IPS DF 19.7 (cell line): Measurements from ENCODE around the gene KLKB1.
A peak's percentile ranks its signal among the peaks of the same experiment; 100 is the strongest.
"Not testable (repeated sequence)": the region's sequence is repeated elsewhere in the genome, so short reads cannot be mapped to it uniquely, and the experiment has no call there.

Experiments used
- DNase-seq: peaks from one replicate; pipeline ENCODE4 v3.0.0-alpha.2; 2013; ENCODE audit warnings: low read depth, low spot score

Gene KLKB1

GRCh38 chr4:186226521-186227189 lies 652 bp upstream of the KLKB1 start:
- DNase-seq: no peak

GRCh38 chr4:186227744-186228513 lies 622 bp downstream of the KLKB1 start:
- no peak for DNase-seq

- no peak for DNase-seq
Observed at GRCh38 chr4:186228514-186228894, 1.2 kb downstream of the KLKB1 start.

- no peak for DNase-seq
Observed at GRCh38 chr4:186234367-186234766, 7.1 kb downstream of the KLKB1 start.

- DNase-seq: no peak
Observed at GRCh38 chr4:186236126-186236525, 8.8 kb downstream of the KLKB1 start.

GRCh38 chr4:186240452-186240847 lies 13.1 kb downstream of the KLKB1 start:
- no peak for DNase-seq

- no peak for DNase-seq
Observed at GRCh38 chr4:186240848-186241491, 13.7 kb downstream of the KLKB1 start.

GRCh38 chr4:186241616-186242015 lies 14.3 kb downstream of the KLKB1 start:
- no peak for DNase-seq

GRCh38 chr4:186242031-186242430 lies 14.7 kb downstream of the KLKB1 start:
- DNase-seq: not testable (repeated sequence)

GRCh38 chr4:186243331-186243730 lies 16.0 kb downstream of the KLKB1 start:
- no peak for DNase-seq

GRCh38 chr4:186244835-186245234 lies 17.5 kb downstream of the KLKB1 start:
- DNase-seq: no peak

- DNase-seq: not testable (repeated sequence)
Observed at GRCh38 chr4:186247062-186247752, 19.9 kb downstream of the KLKB1 start.

GRCh38 chr4:186248643-186249042 lies 21.3 kb downstream of the KLKB1 start:
- DNase-seq: no peak

GRCh38 chr4:186249785-186250754 lies 22.8 kb downstream of the KLKB1 start:
- peak; percentile 82 for DNase-seq

GRCh38 chr4:186250760-186251159 lies 23.5 kb downstream of the KLKB1 start:
- DNase-seq: no peak

- DNase-seq: no peak
Observed at GRCh38 chr4:186255122-186255521, 27.8 kb downstream of the KLKB1 start.

GRCh38 chr4:186258216-186258811 lies 31.0 kb downstream of the KLKB1 start:
- DNase-seq: no peak

- no peak for DNase-seq
Observed at GRCh38 chr4:186260117-186260503, 32.8 kb downstream of the KLKB1 start.

GRCh38 chr4:186260504-186261448 lies 33.5 kb downstream of the KLKB1 start:
- DNase-seq: no peak
